Lower lobe of right lung (tissue), 2 donors: ENCODE data around the gene KCNC2. TPM values are rescaled to one million over a fixed set of nuclear protein-coding genes. Genes with fewer than 3 reads are reported as not detected.

Experiments
- ATAC-seq, 2 donors: fragments of 200-7000 bp; cut with Tn5 transposase; one replicate each; pipeline ENCODE4 v1.9.1; 2020 to 2022; ENCODE audit warnings: mild to moderate bottlenecking in 2 of 2, moderate library complexity in 2 of 2
- DNase-seq: peaks from one replicate; pipeline ENCODE4 v3.0.0-alpha.2; 2020
- H3K27ac ChIP-seq: fragments of 200-600 bp; one replicate; pipeline ENCODE4 v1.8.0; 2022
- H3K27me3 ChIP-seq: fragments of 200-600 bp; one replicate; pipeline ENCODE4 v1.8.0; 2022; ENCODE audit warnings: low read depth
- H3K36me3 ChIP-seq: fragments of 200-600 bp; one replicate; pipeline ENCODE4 v1.8.0; 2022; ENCODE audit warnings: mild to moderate bottlenecking
- H3K4me1 ChIP-seq: fragments of 200-600 bp; one replicate; pipeline ENCODE4 v1.8.0; 2022
- H3K4me3 ChIP-seq: fragments of 200-600 bp; one replicate; pipeline ENCODE4 v1.8.0; 2022; ENCODE audit warnings: mild to moderate bottlenecking
- H3K9me3 ChIP-seq: fragments of 200-600 bp; one replicate; pipeline ENCODE4 v1.8.0; 2022
- CTCF ChIP-seq: fragments of 200-600 bp; IDR thresholded peaks from one replicate; pipeline ENCODE4 v1.8.0; 2022; ENCODE audit warnings: antibody characterized with exemption, mild to moderate bottlenecking
- intact Hi-C: fragments of 100-400 bp; cut with DNase I; formaldehyde crosslinking; loops from one replicate; pipeline ENCODE4 v1.11.0; 2022
- total RNA-seq: library from RNA; stranded (reverse); fragmentation: NEBNext Ultra II Directional; extraction: Animal tissue kit (Norgen Biotek cat#: 25700); gene quantifications from one replicate; pipeline ENCODE4 v1.2.1, GENCODE V29; 2021
- donor health status: DM: no; HTN: yes; CAD: no; lungs with severe emphysema.

KCNC2 gene
- total RNA-seq, 1 donor from 2014 or later = not detected

GRCh38 chr12:75062691-75063090, 146.9 kb downstream of the KCNC2 start:
- intact Hi-C loops = no loop called here

GRCh38 chr12:75058228-75058627, 151.4 kb downstream of the KCNC2 start:
- H3K27ac ChIP-seq = no peak overlapping the region
- ATAC-seq = no peak
- intact Hi-C loops = no loop called here
- no peaks in the 10 kb centered on the region for H3K9me3 ChIP-seq
- H3K4me3 ChIP-seq = no peak overlapping the region
- DNase-seq = no peak
- no peaks in the 10 kb centered on the region for H3K27me3 ChIP-seq
- no peak for TF ChIP-seq CTCF
- no peaks in the 10 kb centered on the region for H3K4me1 ChIP-seq
- no peaks in the 10 kb centered on the region for H3K36me3 ChIP-seq

More at GRCh38 chr12:75062691-75063090, 146.9 kb downstream of the KCNC2 start:
- Histone ChIP-seq H3K27me3 (no peaks in the 10 kb centered on the region), H3K36me3 (no peaks in the 10 kb centered on the region), H3K4me3 (no peak overlapping the region), H3K9me3 (no peaks in the 10 kb centered on the region), H3K27ac (no peak overlapping the region), H3K4me1 (no peaks in the 10 kb centered on the region)
- no peak for ATAC-seq
- no peak for TF ChIP-seq CTCF
- no peak for DNase-seq

DNA sequence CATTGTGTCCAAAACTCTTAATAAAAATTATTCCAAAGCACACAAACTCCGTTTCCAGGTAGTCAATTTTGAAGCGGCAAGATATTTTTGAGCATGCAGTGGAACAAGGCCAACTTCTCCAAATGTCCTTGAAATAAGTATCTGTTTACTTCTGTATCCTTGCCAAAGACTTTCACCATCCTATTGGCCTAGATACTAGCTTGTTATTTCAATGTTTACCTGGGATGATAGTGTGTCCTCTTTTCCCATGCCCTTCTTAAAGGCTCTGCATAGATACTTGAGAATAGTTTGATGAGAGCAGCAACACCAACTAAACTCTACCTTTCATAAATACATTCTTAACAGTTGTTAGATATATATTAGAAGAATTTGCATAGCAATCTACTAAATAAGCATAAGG, 160.9 kb downstream of the KCNC2 start:
- no peaks in the 10 kb centered on the region for H3K36me3 ChIP-seq
- no peaks in the 10 kb centered on the region for H3K27me3 ChIP-seq
- intact Hi-C loops = no loop called here
- H3K27ac ChIP-seq = no peak overlapping the region
- peak in 1 of 2 donors; percentile 31 for ATAC-seq
- H3K9me3 ChIP-seq = no peaks in the 10 kb centered on the region
- TF ChIP-seq CTCF = no peak
- H3K4me1 ChIP-seq = no peaks in the 10 kb centered on the region
- H3K4me3 ChIP-seq = no peak overlapping the region
- DNase-seq = no peak

DNA sequence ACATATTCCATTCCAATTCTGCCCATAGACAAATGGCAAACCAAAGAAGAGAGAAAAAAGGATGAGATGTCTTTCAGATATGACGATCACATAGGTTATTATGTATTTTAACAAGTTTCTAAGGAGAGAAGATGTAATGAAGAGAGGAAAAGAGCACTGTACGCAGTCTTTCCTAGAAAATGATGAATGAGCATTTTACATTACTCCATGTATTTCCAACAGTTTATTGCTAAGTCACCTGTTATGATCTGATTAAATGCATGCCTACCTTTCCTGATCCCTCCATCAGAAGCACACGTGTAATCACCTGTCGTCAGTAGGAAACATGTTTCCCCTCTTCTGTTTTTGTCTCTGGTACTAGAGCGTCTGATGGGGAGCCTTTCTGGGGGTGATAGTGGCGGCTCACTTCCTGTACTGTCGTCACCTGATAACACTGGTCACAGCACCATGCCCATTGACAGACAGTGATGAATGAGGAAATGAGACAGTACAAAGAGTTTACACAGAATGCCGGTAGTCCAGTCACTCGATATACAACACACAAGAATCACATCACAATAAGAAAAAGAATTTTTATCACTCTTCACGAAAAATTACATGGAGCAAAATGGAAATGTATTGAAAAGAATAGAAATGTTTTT, 161.6 kb downstream of the KCNC2 start:
- Histone ChIP-seq H3K27me3 (no peaks in the 10 kb centered on the region), H3K27ac (no peak overlapping the region), H3K4me3 (no peak overlapping the region), H3K9me3 (no peaks in the 10 kb centered on the region), H3K4me1 (no peaks in the 10 kb centered on the region), H3K36me3 (no peaks in the 10 kb centered on the region)
- DNase-seq (no peak), ATAC-seq (no peak)
- intact Hi-C loops = no loop called here
- no peak for TF ChIP-seq CTCF

DNA sequence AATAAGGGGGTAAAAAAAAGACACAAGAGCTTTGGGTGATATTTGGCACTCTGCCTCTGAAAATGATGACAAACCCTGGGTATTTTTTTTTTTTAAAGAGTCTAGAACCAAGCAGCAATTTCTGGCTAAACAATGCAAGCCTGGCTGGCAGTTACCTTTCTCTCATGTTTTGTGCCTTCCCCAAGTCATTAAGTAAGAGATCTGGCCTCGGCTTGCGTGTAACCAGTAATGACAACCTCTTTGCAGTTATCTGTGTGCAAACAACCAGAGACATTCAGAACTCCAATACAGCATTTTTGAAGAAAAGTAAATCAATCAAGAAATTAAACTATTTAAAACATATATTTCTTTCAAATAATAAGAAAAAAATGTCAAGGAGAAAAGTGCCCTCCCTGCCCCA, 167.5 kb downstream of the KCNC2 start:
- H3K9me3 ChIP-seq = no peaks in the 10 kb centered on the region
- ATAC-seq (no peak), DNase-seq (no peak)
- H3K27ac ChIP-seq = no peak overlapping the region
- no peaks in the 10 kb centered on the region for H3K27me3 ChIP-seq
- H3K4me1 ChIP-seq = no peaks in the 10 kb centered on the region
- no peaks in the 10 kb centered on the region for H3K36me3 ChIP-seq
- TF ChIP-seq CTCF = no peak
- no peak overlapping the region for H3K4me3 ChIP-seq
- intact Hi-C loops = no loop called here

- Histone ChIP-seq H3K27ac (no peak overlapping the region), H3K4me1 (no peaks in the 10 kb centered on the region), H3K4me3 (no peak overlapping the region), H3K36me3 (no peaks in the 10 kb centered on the region), H3K27me3 (no peaks in the 10 kb centered on the region), H3K9me3 (no peaks in the 10 kb centered on the region)
- intact Hi-C loops = no loop called here
- DNase-seq = no peak
- ATAC-seq = no peak
- no peak for TF ChIP-seq CTCF
Observed at GRCh38 chr12:75041472-75041871, 168.2 kb downstream of the KCNC2 start.
